Smooth muscle cell (in vitro differentiated cells): ENCODE results near the gene TNNT3. TPM values are rescaled to one million over a fixed set of nuclear protein-coding genes. Genes with fewer than 3 reads are reported as not detected.

Source experiments
- DNase-seq: peaks from one replicate; lab custom pipeline; 2025; ENCODE audit not compliant: unreplicated experiment; lab: John Stamatoyannopoulos, UW
- H2AFZ ChIP-seq: fragments of 200-600 bp; sonication (generic); 2 replicates; pipeline ENCODE4 v1.6.0; 2016; ENCODE audit warnings: antibody characterized with exemption, low read depth, mild to moderate bottlenecking
- H3F3A ChIP-seq: fragments of 200-600 bp; sonication (generic); 2 replicates; pipeline ENCODE4 v1.6.0; 2017; ENCODE audit warnings: antibody characterized with exemption, low read depth
- H3K27ac ChIP-seq: fragments of 200-600 bp; sonication (generic); 2 replicates; pipeline ENCODE4 v1.5.1; 2016; ENCODE audit warnings: low read depth, mild to moderate bottlenecking
- H3K27me3 ChIP-seq: fragments of 200-600 bp; sonication (generic); 2 replicates; pipeline ENCODE4 v1.6.1; 2016; ENCODE audit warnings: low read depth, mild to moderate bottlenecking
- H3K36me3 ChIP-seq: fragments of 200-600 bp; sonication (generic); 2 replicates; pipeline ENCODE4 v1.5.1; 2016; ENCODE audit warnings: low read depth
- H3K4me1 ChIP-seq: fragments of 200-600 bp; sonication (generic); 2 replicates; pipeline ENCODE4 v1.5.1; 2016; ENCODE audit warnings: low read depth
- H3K4me2 ChIP-seq: fragments of 200-600 bp; sonication (generic); 2 replicates; pipeline ENCODE4 v1.6.0; 2016; ENCODE audit warnings: mild to moderate bottlenecking
- H3K4me3 ChIP-seq: fragments of 200-600 bp; sonication (generic); 2 replicates; pipeline ENCODE4 v1.5.1; 2016; ENCODE audit warnings: mild to moderate bottlenecking
- H3K79me2 ChIP-seq: fragments of 200-600 bp; sonication (generic); 2 replicates; pipeline ENCODE4 v1.6.0; 2016; ENCODE audit warnings: low read depth, mild to moderate bottlenecking
- H3K9ac ChIP-seq: fragments of 200-600 bp; sonication (generic); 2 replicates; pipeline ENCODE4 v1.6.0; 2016; ENCODE audit warnings: low read depth
- H3K9me3 ChIP-seq: fragments of 200-600 bp; sonication (generic); replicated peaks from 2 replicates; pipeline ENCODE4 v1.5.1; 2016; ENCODE audit warnings: low read depth
- H4K20me1 ChIP-seq: fragments of 200-600 bp; sonication (generic); 2 replicates; pipeline ENCODE4 v1.6.0; 2016; ENCODE audit warnings: low read depth
- CTCF ChIP-seq: fragments of 200-600 bp; sonication (generic); IDR thresholded peaks from 2 replicates; pipeline ENCODE4 v1.5.1; 2017; ENCODE audit warnings: borderline replicate concordance, mild to moderate bottlenecking, antibody characterized with exemption; ENCODE audit not compliant: insufficient read depth, poor library complexity, severe bottlenecking
- WGBS: methylation state at CpG from one replicate; pipeline ENCODE4 v1.1.7; 2016; ENCODE audit warnings: low lambda C conversion rate; 5-methylcytosine and 5-hydroxymethylcytosine counted together
- polyA plus RNA-seq: library from polyadenylated mRNA; unstranded; fragments of >200 nt; fragmentation: Nextera tagmentation; extraction: Ambion mirVana; gene quantifications from 2 replicates; pipeline ENCODE4 v1.2.1, GENCODE V29; 2016
- total RNA-seq: library from RNA; depleted of rRNA; stranded (reverse); fragments of >200 nt; gene quantifications from 2 replicates; pipeline ENCODE4 v1.2.3, GENCODE V29; 2014

TNNT3 gene
- total and polyA plus RNA-seq, 2 experiments from 2014 or later, result 0.97 to 1.9 TPM

GRCh38 chr11:1892116-1892515 lies 27.4 kb upstream of the TNNT3 start:
- Histone ChIP-seq H3K4me1 (no peaks in the 10 kb centered on the region), H3K4me3 (no peak overlapping the region), H3K27ac (no peak overlapping the region), H2AFZ (no peak overlapping the region), H3K9me3 (no peaks in the 10 kb centered on the region), H3F3A (peaks cover 5% of the 10 kb centered on the region), H4K20me1 (no peaks in the 10 kb centered on the region), H3K27me3 (no peaks in the 10 kb centered on the region), H3K4me2 (no peak overlapping the region), H3K9ac (no peak overlapping the region), H3K79me2 (no peaks in the 10 kb centered on the region), H3K36me3 (no peaks in the 10 kb centered on the region)
- no peak for TF ChIP-seq CTCF
- 93% methylated on average over 7 of the region's 7 CpGs for WGBS
- no peak for DNase-seq

- H3K27me3 ChIP-seq, result no peaks in the 10 kb centered on the region
- H4K20me1 ChIP-seq, result no peaks in the 10 kb centered on the region
- H3K36me3 ChIP-seq, result no peaks in the 10 kb centered on the region
- 93% methylated on average over 3 of the region's 5 CpGs for WGBS
- no peaks in the 10 kb centered on the region for H3K9me3 ChIP-seq
- peaks cover 5% of the 10 kb centered on the region for H3F3A ChIP-seq
- no peak overlapping the region for H2AFZ ChIP-seq
- no peaks in the 10 kb centered on the region for H3K4me1 ChIP-seq
- H3K79me2 ChIP-seq, result no peaks in the 10 kb centered on the region
- no peak overlapping the region for H3K9ac ChIP-seq
- no peak for TF ChIP-seq CTCF
- H3K27ac ChIP-seq, result no peak overlapping the region
- DNase-seq, result no peak
- H3K4me3 ChIP-seq, result no peak overlapping the region
- H3K4me2 ChIP-seq, result no peak overlapping the region
Observed at GRCh38 chr11:1892558-1892957, 26.9 kb upstream of the TNNT3 start.

- H3K36me3 ChIP-seq, result no peaks in the 10 kb centered on the region
- no peaks in the 10 kb centered on the region for H3K79me2 ChIP-seq
- no peak overlapping the region for H3K9ac ChIP-seq
- no peaks in the 10 kb centered on the region for H3K4me1 ChIP-seq
- no peak overlapping the region for H3K4me3 ChIP-seq
- DNase-seq, result no peak
- no peak overlapping the region for H3K4me2 ChIP-seq
- no peak for TF ChIP-seq CTCF
- H3K9me3 ChIP-seq, result no peaks in the 10 kb centered on the region
- 95% methylated on average over 3 of the region's 5 CpGs for WGBS
- H3F3A ChIP-seq, result peaks cover 5% of the 10 kb centered on the region
- H3K27ac ChIP-seq, result no peak overlapping the region
- no peaks in the 10 kb centered on the region for H4K20me1 ChIP-seq
- no peak overlapping the region for H2AFZ ChIP-seq
- no peaks in the 10 kb centered on the region for H3K27me3 ChIP-seq
Observed at GRCh38 chr11:1893581-1894359, 25.7 kb upstream of the TNNT3 start.

- Histone ChIP-seq H4K20me1 (no peaks in the 10 kb centered on the region), H3K9ac (no peak overlapping the region), H3F3A (peaks cover 5% of the 10 kb centered on the region), H3K9me3 (no peaks in the 10 kb centered on the region), H3K4me3 (no peak overlapping the region), H2AFZ (no peak overlapping the region), H3K79me2 (no peaks in the 10 kb centered on the region), H3K27me3 (no peaks in the 10 kb centered on the region), H3K36me3 (no peaks in the 10 kb centered on the region), H3K4me1 (no peaks in the 10 kb centered on the region), H3K27ac (no peak overlapping the region), H3K4me2 (no peak overlapping the region)
- no peak for DNase-seq
- WGBS, result 94% methylated on average over 11 of the region's 11 CpGs
- no peak for TF ChIP-seq CTCF
Observed at GRCh38 chr11:1894759-1895158, 24.7 kb upstream of the TNNT3 start.
